HUES6 (cell line): ENCODE data around the gene SLC4A1AP.

Experiments used
- H3K27ac ChIP-seq: 2 replicates; pipeline ENCODE4 v1.7.0; 2013; ENCODE audit warnings: low read depth, mild to moderate bottlenecking, low read length, inconsistent platforms
- H3K27me3 ChIP-seq: 2 replicates; pipeline ENCODE4 v1.6.1; 2013; ENCODE audit warnings: low read length; ENCODE audit not compliant: control insufficient read depth, insufficient read depth
- H3K36me3 ChIP-seq: 2 replicates; pipeline ENCODE4 v1.6.1; 2013; ENCODE audit warnings: low read length; ENCODE audit not compliant: control insufficient read depth, insufficient read depth
- H3K4me1 ChIP-seq: 2 replicates; pipeline ENCODE4 v1.6.1; 2013; ENCODE audit warnings: low read length; ENCODE audit not compliant: control insufficient read depth, insufficient read depth
- H3K4me3 ChIP-seq: 2 replicates; pipeline ENCODE4 v1.5.1; 2013; ENCODE audit warnings: low read depth, low read length
- H3K9ac ChIP-seq: one replicate; pipeline ENCODE4 v1.6.1; 2013; ENCODE audit warnings: mild to moderate bottlenecking, low read length
- H3K9me3 ChIP-seq: 2 replicates; pipeline ENCODE4 v1.6.1; 2013; ENCODE audit warnings: low read depth, low read length; ENCODE audit not compliant: control insufficient read depth, insufficient read depth

The SLC4A1AP gene

DNA sequence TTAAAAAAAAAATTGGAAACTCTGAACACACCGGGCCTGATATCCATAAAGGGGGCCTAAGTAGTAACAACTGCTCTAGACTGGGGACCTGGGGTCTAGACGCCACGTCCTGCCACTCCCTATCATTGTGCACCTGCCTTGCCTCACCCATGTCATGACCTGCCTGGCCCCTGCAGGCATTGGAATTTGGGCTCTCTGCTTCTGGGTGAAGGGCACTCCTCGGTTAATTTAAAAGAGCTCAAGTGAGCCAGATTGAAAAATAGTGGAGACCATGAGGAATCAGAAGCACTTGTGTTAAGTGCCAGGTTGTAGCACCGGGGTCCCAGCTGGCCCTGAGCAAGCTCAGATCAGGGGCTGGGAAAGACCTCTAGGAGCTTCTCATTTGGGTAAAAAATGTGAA is 48.1 kb downstream of the SLC4A1AP start:
- Histone ChIP-seq H3K4me1 (peaks cover 10% of the 10 kb centered on the region), H3K27ac (no peak overlapping the region), H3K27me3 (0 out of 2 replicates have a peak, but pooled peaks cover 4% of the 10 kb centered on the region), H3K9me3 (no peaks in the 10 kb centered on the region), H3K36me3 (no peaks in the 10 kb centered on the region), H3K4me3 (no peak overlapping the region), H3K9ac (no peak overlapping the region)

DNA sequence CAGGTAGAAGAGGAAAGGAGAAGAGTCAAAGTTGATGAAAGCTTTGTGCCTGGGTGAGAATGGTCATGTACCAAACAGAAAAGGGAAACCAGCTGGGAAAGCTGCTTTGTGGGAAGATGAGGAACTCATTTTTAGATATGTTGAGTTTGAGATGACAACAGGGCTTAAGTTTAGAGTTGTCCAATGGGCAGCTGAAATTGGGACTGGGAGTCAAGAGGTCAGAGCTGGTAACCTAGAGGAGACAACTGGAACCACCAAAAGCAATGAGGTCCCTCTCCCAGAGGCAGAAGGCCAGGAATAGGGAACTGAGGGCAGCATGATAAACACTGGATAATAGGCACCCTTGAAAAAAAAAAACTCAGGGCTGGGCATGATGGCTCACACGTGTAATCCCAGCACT is 48.8 kb downstream of the SLC4A1AP start:
- Histone ChIP-seq H3K9me3 (no peaks in the 10 kb centered on the region), H3K4me3 (no peak overlapping the region), H3K27me3 (0 out of 2 replicates have a peak, but pooled peaks cover 4% of the 10 kb centered on the region), H3K9ac (no peak overlapping the region), H3K27ac (no peak overlapping the region), H3K4me1 (peaks cover 15% of the 10 kb centered on the region), H3K36me3 (no peaks in the 10 kb centered on the region)

DNA sequence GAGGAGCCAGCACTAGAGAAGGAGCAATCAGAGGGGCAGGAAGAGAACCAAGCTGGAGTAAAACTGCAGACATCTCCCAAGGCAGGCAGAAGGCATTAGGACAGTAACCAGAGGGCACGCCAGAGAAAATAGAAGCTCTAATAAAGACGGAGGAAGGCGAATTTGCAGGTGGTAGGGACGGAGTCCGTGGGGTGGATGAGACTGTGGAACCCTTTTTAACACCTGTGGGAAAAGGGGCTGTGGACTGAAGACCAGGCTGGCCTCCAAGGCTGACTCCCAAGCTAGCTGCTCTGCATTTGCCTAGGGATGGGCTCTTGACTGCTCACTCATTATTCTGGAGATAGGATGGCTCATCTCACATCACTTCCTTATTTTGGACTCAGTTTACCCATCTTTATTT is 49.5 kb downstream of the SLC4A1AP start:
- Histone ChIP-seq H3K36me3 (no peaks in the 10 kb centered on the region), H3K27ac (no peak overlapping the region), H3K4me3 (no peak overlapping the region), H3K9ac (no peak overlapping the region), H3K4me1 (peaks cover 15% of the 10 kb centered on the region), H3K9me3 (no peaks in the 10 kb centered on the region), H3K27me3 (0 out of 2 replicates have a peak, but pooled peaks cover 4% of the 10 kb centered on the region)

DNA sequence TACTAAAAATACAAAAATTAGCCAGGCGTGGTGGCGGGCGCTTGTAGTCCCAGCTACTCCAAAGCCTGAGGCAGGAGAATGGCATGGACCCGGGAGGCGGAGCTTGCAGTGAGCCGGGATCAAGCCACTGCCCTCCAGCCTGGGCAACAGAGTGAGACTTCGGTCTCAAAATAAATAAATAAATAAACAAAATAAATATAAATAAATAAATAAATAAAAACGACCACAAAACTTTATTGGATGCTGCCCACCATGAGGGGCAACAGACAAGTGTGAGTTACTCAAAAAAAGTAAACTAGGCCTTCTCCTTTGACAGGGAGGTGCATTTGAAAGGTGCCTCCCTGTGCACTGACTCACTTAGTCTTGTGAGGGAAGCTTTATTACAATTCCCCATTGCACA is 50.4 kb downstream of the SLC4A1AP start:
- Histone ChIP-seq H3K4me3 (peak overlapping the region; percentile 89; the same call in 1 of the 2 replicates), H3K27me3 (0 out of 2 replicates have a peak, but pooled peaks cover 4% of the 10 kb centered on the region), H3K27ac (no peak overlapping the region), H3K9ac (no peak overlapping the region), H3K36me3 (no peaks in the 10 kb centered on the region), H3K4me1 (peaks cover 15% of the 10 kb centered on the region), H3K9me3 (no peaks in the 10 kb centered on the region)

DNA sequence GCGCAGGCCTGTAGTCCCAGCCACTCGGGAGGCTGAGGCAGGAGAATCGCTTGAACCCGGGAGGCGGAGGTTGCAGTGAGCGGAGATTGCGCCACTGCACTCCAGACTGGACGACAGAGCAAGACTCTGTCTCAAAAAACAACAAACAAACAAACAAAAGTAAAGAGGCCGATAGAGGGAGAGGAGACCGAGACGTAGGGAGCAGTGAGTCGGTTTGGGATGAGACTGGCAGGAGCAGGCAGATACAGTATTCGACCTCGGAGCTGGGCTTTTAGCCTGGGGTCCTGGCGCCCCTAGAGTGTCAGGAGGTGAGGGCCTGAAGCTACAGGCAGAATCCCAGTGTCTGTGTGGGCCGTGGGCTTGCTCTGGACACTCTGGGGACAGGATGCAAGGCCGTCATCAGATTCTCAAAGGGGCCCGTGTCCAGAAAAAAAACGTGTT is 51.2 kb downstream of the SLC4A1AP start:
- peaks cover 16% of the 10 kb centered on the region for H3K4me1 ChIP-seq
- no peak overlapping the region for H3K27ac ChIP-seq
- no peaks in the 10 kb centered on the region for H3K9me3 ChIP-seq
- 0 out of 2 replicates have a peak, but pooled peaks cover 4% of the 10 kb centered on the region for H3K27me3 ChIP-seq
- no peaks in the 10 kb centered on the region for H3K36me3 ChIP-seq
- H3K4me3 ChIP-seq, result peak overlapping the region; percentile 89
- H3K9ac ChIP-seq, result peak overlapping the region; percentile 71

DNA sequence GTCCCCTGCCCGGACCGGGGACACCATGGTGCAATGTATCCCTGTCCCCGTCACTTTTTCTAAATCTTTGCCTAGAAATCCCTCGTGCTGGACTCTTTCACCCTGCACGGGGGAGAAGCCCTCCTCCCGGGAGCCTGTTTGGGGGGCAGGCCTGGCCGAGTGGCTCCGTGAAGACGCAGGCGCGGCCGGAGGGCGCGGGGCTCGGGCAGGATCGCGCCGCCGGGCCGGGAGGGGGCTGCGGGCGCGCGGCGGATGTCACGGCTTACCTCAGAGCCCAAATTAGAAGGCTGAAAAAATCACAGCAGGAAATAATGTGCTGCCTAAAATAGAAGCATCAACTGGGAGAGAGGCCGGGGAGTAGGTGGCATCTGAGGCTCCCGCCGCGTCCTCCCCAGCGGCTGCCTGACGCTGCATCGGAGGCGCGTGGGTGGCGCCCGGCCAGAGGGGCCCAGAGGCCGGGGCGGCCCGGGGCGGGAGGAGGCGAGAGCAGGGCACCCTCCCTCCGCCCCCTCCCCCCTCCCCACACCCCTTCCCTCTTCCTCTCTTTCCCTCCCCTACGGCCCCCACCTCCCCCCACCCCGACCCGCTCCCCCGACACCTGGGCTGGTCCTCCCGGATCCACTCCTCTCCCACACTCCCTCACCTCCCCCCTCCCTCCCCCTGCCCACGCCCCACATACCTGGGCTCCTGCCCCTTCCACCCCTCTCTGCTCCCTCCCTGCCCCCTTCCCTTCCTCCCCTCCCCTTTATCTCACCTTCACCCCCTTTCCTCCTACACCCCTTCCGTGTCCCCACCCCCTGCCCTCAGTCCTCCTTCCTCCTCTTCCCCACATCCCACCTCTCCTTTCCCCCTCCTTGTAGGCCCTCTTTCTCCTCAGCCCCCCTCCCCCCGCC is 51.9 kb downstream of the SLC4A1AP start:
- H3K27me3 ChIP-seq, result 0 out of 2 replicates have a peak, but pooled peaks cover 4% of the 10 kb centered on the region
- H3K9me3 ChIP-seq, result no peaks in the 10 kb centered on the region
- H3K9ac ChIP-seq, result peak overlapping the region; percentile 71
- H3K4me3 ChIP-seq, result peak overlapping the region; percentile 89
- peaks cover 19% of the 10 kb centered on the region for H3K4me1 ChIP-seq
- no peak overlapping the region for H3K27ac ChIP-seq
- H3K36me3 ChIP-seq, result no peaks in the 10 kb centered on the region

DNA sequence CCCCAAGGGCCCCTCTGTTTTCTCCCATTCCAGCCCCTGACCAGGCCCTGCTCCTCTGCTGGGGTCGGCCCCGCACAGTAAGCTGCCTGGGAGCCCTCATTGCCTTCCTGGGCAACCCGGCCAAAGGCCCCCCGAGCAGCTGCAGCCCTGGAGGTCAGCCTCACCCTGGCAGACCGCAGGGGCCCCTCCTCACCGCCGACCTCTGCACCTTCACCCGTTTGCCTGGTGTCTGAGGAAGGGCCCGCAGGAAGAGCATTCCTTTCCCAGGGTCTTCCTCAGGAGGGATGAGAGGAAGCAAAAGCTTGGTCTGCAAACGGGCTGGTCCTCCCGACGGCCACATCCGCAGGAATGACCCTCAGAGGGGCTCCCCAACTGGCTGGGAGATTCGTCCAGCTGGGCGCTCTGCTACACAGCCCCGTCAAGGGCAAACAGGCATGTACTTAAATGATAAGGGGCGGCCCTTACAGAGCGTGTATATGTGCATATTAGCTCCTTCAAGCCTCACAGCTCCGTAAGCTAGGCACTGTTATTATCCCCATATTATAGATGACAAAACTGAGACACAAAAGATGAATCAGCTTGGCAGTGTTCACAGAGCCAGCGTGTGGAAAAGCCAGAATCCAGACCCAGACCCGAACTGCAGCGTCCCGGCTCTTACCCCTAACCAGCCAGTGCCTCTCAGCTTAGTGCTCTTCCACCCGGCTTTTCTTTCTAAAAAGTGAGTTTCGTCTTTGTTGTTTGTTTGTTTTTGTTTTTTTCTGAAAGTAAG is 52.8 kb downstream of the SLC4A1AP start:
- Histone ChIP-seq H3K36me3 (no peaks in the 10 kb centered on the region), H3K4me1 (peaks cover 22% of the 10 kb centered on the region), H3K9me3 (no peaks in the 10 kb centered on the region), H3K27me3 (0 out of 2 replicates have a peak, but pooled peaks cover 4% of the 10 kb centered on the region), H3K9ac (peak overlapping the region; percentile 47), H3K4me3 (peak overlapping the region; percentile 56), H3K27ac (no peak overlapping the region)

DNA sequence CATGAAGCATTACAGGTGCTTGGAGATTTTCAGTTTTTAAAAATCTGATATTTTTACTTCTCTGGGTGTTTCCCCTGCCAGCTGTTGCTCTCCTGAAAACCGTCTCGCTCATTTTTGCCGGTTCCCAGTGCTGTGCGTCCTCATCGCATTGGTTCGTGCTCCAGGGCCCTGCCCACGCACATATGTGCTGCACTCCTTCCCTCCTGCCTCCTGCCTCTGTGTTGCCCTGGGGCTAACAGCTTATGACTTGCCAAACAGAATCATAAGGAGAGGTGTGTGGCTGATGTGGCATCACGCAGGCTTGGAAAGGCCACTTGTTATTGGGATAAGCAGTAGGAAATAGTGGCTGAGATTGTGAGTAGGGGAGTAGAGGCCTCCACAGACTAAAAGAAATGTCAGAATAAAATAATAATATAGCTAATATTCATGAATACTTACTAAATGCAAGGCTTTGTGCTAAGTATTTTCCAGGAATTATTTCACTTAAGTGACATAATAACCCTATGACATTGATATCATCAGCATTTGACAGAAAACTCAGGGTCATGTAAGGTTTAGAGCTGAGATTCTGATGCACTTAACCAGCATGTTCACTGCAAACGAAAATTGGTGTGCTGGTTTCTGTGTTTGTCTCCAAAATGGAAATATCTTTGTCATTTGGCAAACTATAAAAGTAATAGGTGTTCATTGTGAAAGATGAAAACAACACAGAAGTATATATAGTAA is 53.5 kb downstream of the SLC4A1AP start:
- Histone ChIP-seq H3K27ac (no peak overlapping the region), H3K4me3 (peak overlapping the region; percentile 56; the same call in 1 of the 2 replicates)

GRCh38 chr2:27720004-27720551 is 56.4 kb downstream of the SLC4A1AP start:
- no peak overlapping the region for H3K27ac ChIP-seq
- no peak overlapping the region for H3K9ac ChIP-seq

More for the DNA sequence above, 53.5 kb downstream of the SLC4A1AP start:
- Histone ChIP-seq H3K9ac (no peak overlapping the region), H3K4me1 (peaks cover 22% of the 10 kb centered on the region), H3K27me3 (0 out of 2 replicates have a peak, but pooled peaks cover 4% of the 10 kb centered on the region), H3K9me3 (no peaks in the 10 kb centered on the region), H3K36me3 (no peaks in the 10 kb centered on the region)

GRCh38 chr2:27721335-27721734 is 57.6 kb downstream of the SLC4A1AP start:
- Histone ChIP-seq H3K4me3 (no peak overlapping the region), H3K9me3 (no peaks in the 10 kb centered on the region)

More at GRCh38 chr2:27720004-27720551, 56.4 kb downstream of the SLC4A1AP start:
- Histone ChIP-seq H3K4me3 (no peak overlapping the region), H3K27me3 (no peaks in the 10 kb centered on the region), H3K4me1 (peaks cover 37% of the 10 kb centered on the region), H3K9me3 (no peaks in the 10 kb centered on the region), H3K36me3 (no peaks in the 10 kb centered on the region)

More at GRCh38 chr2:27721335-27721734, 57.6 kb downstream of the SLC4A1AP start:
- no peaks in the 10 kb centered on the region for H3K36me3 ChIP-seq
- H3K4me1 ChIP-seq, result peaks cover 36% of the 10 kb centered on the region
- H3K27ac ChIP-seq, result no peak overlapping the region
- no peaks in the 10 kb centered on the region for H3K27me3 ChIP-seq
- H3K9ac ChIP-seq, result no peak overlapping the region
